Endothelial cell of umbilical vein (primary cell): Measurements from ENCODE around the gene NFS1.

Experiments
- CTCF ChIP-seq, 2 donors: IDR thresholded peaks; 1 replicate in 1 of 2; 2 replicates in 1 of 2; pipeline ENCODE4 v1.5.1; 2011; ENCODE audit warnings: low read length in 2 of 2, mild to moderate bottlenecking in 2 of 2, moderate library complexity in 2 of 2, control low read depth in 1 of 2, inconsistent platforms in 1 of 2, low read depth in 1 of 2; ENCODE audit not compliant: insufficient read depth in 1 of 2; ENCODE audit errors: extremely low read depth in 1 of 2
- EZH2 ChIP-seq: IDR thresholded peaks from 2 replicates; pipeline ENCODE4 v1.6.1; 2012; ENCODE audit warnings: borderline replicate concordance, low read depth, mild to moderate bottlenecking, moderate library complexity, low read length, inconsistent platforms; ENCODE audit not compliant: severe bottlenecking
- MAX ChIP-seq: IDR thresholded peaks from 2 replicates; pipeline ENCODE4 v1.6.1; 2011; ENCODE audit not compliant: insufficient read depth, insufficient read length
- MYC ChIP-seq: IDR thresholded peaks from one replicate; pipeline ENCODE4 v1.6.1; 2011; ENCODE audit warnings: mild to moderate bottlenecking, low read depth, low read length
- POLR2A ChIP-seq: IDR thresholded peaks from 2 replicates; pipeline ENCODE4 v1.6.1; 2012; ENCODE audit warnings: low read depth, mild to moderate bottlenecking, control low read depth, low read length
- POLR2AphosphoS5 ChIP-seq: IDR thresholded peaks from 2 replicates; pipeline ENCODE4 v1.6.1; 2012; ENCODE audit warnings: low read depth, mild to moderate bottlenecking, control low read depth, low read length, moderate library complexity; ENCODE audit not compliant: insufficient read depth

- TF ChIP-seq CTCF (IDR thresholded peaks at IDR 0.05; ENCODE audit: extremely low read depth in 1 of 2, insufficient read depth in 1 of 2, low read depth in 1 of 2, low read length in 2 of 2): no peak
- no peak for TF ChIP-seq EZH2
- no peak for TF ChIP-seq POLR2A
- TF ChIP-seq MYC: no peak
- no peak for TF ChIP-seq MAX
- no peak for TF ChIP-seq POLR2AphosphoS5
Observed at GRCh38 chr20:35697696-35698297, 1.4 kb downstream of the NFS1 start.
